H1 (cell line): ENCODE results near the gene RNF144A. TPM values are rescaled to one million over a fixed set of nuclear protein-coding genes. Genes with fewer than 3 reads are reported as not detected.

Experiments
- CTCF ChIA-PET: fragments of 300-600 bp; sonication (Branson Sonifier 250); formaldehyde crosslinking; loops from one replicate; lab custom pipeline; 2021; ENCODE audit not compliant: partially characterized antibody; lab: Charles Lee
- POLR2A ChIA-PET: fragments of 300-600 bp; sonication (Branson Sonifier 250); formaldehyde crosslinking; loops from one replicate; lab custom pipeline; 2021; ENCODE audit warnings: inconsistent platforms; ENCODE audit not compliant: partially characterized antibody; lab: Charles Lee
- DNase-seq, 2 experiments: peaks; one replicate each; pipeline versions ENCODE4 v3.0.0 to v3.0.0-alpha.2; 2010 to 2022; ENCODE audit warnings: low spot score in 2 of 2, low read depth in 1 of 2, mixed read lengths in 1 of 2
- FAIRE-seq: peaks from 2 replicates; lab custom pipeline; 2011; peaks lifted over from hg19 to GRCh38; lab: Jason Lieb, UNC
- H2AFZ ChIP-seq: 2 replicates; pipeline ENCODE4 v1.8.1; 2012; ENCODE audit warnings: low read length, inconsistent platforms
- H2AK5ac ChIP-seq: 2 replicates; pipeline ENCODE4 v1.6.1; 2013; ENCODE audit warnings: low read depth, low read length
- H2BK120ac ChIP-seq: replicated peaks from 2 replicates; pipeline ENCODE3; 2013; ENCODE audit warnings: low read depth, low read length, inconsistent platforms
- H2BK12ac ChIP-seq: 2 replicates; pipeline ENCODE4 v1.6.1; 2013; ENCODE audit warnings: low read depth, low read length
- H2BK15ac ChIP-seq: 2 replicates; pipeline ENCODE4 v1.6.1; 2013; ENCODE audit warnings: low read length
- H2BK20ac ChIP-seq: 2 replicates; pipeline ENCODE4 v1.6.1; 2013; ENCODE audit warnings: low read length
- H2BK5ac ChIP-seq: 2 replicates; pipeline ENCODE4 v1.6.1; 2013; ENCODE audit warnings: low read depth, low read length
- H3K14ac ChIP-seq: 2 replicates; pipeline ENCODE4 v1.6.1; 2013; ENCODE audit warnings: inconsistent platforms; ENCODE audit not compliant: insufficient read length
- H3K18ac ChIP-seq: 2 replicates; pipeline ENCODE4 v1.6.1; 2013; ENCODE audit warnings: low read length; ENCODE audit errors: extremely low read depth
- H3K23ac ChIP-seq: 2 replicates; pipeline ENCODE4 v1.6.1; 2013; ENCODE audit warnings: inconsistent platforms; ENCODE audit not compliant: insufficient read length
- H3K23me2 ChIP-seq: 2 replicates; pipeline ENCODE4 v1.6.1; 2013; ENCODE audit warnings: low read depth, low read length
- H3K27ac ChIP-seq: 2 replicates; pipeline ENCODE4 v1.6.1; 2011; ENCODE audit warnings: low read depth, low read length, inconsistent platforms
- H3K27me3 ChIP-seq, 4 experiments: replicated peaks in 1 of 4; 1 replicate in 1 of 4; 2 replicates in 3 of 4; pipeline versions ENCODE4 v1.6.1 to v1.8.1; 2011 to 2013; ENCODE audit warnings: low read length in 3 of 4, mild to moderate bottlenecking in 3 of 4, inconsistent platforms in 2 of 4, mixed read lengths in 2 of 4, moderate library complexity in 1 of 4; ENCODE audit not compliant: control insufficient read depth in 3 of 4, insufficient read depth in 3 of 4; ENCODE audit errors: extremely low read depth in 1 of 4
- H3K36me3 ChIP-seq, 4 experiments: 2 replicates each; pipeline versions ENCODE4 v1.6.1 to v1.8.1; 2011 to 2013; ENCODE audit warnings: mild to moderate bottlenecking in 4 of 4, low read length in 3 of 4, moderate library complexity in 2 of 4, control low read depth in 1 of 4, inconsistent platforms in 1 of 4; ENCODE audit not compliant: insufficient read depth in 4 of 4, control insufficient read depth in 2 of 4
- H3K4ac ChIP-seq: replicated peaks from 2 replicates; pipeline ENCODE3; 2013; ENCODE audit warnings: low read length, low read depth, mixed read lengths, inconsistent platforms; ENCODE audit not compliant: insufficient read length
- H3K4me1 ChIP-seq, 4 experiments: replicated peaks in 1 of 4; 1 replicate in 1 of 4; 2 replicates in 3 of 4; pipeline versions ENCODE4 v1.6.1 to v1.8.1; 2011 to 2013; ENCODE audit warnings: low read length in 3 of 4, inconsistent platforms in 2 of 4, mixed read lengths in 1 of 4; ENCODE audit not compliant: insufficient read depth in 4 of 4, control insufficient read depth in 3 of 4
- H3K4me2 ChIP-seq, 2 experiments: 2 replicates each; pipeline versions ENCODE4 v1.6.1 to v1.8.1; 2011 to 2013; ENCODE audit warnings: low read depth in 2 of 2, low read length in 2 of 2, control low read depth in 1 of 2, inconsistent platforms in 1 of 2, mild to moderate bottlenecking in 1 of 2; ENCODE audit not compliant: insufficient read depth in 1 of 2
- H3K4me3 ChIP-seq, 4 experiments: fragments of 200-600, 300-600 bp in 1 of 4; sonication (generic), shearing (Covaris generic), sonication (Bioruptor Twin) in 1 of 4; 2 replicates each; pipeline versions ENCODE4 v1.5.1 to v1.8.1; 2011 to 2016; ENCODE audit warnings: low read length in 4 of 4, low read depth in 3 of 4, control low read depth in 2 of 4, inconsistent platforms in 2 of 4, mild to moderate bottlenecking in 2 of 4, mixed read lengths in 1 of 4, moderate library complexity in 1 of 4; ENCODE audit not compliant: insufficient read depth in 2 of 4; ENCODE audit errors: extremely low read depth in 1 of 4
- H3K56ac ChIP-seq: replicated peaks from 2 replicates; pipeline ENCODE3; 2013; ENCODE audit warnings: low read depth, mild to moderate bottlenecking, mixed read lengths, low read length, inconsistent platforms; ENCODE audit not compliant: insufficient read length
- H3K79me1 ChIP-seq: 2 replicates; pipeline ENCODE4 v1.6.1; 2013; ENCODE audit warnings: low read depth, low read length, control low read depth
- H3K79me2 ChIP-seq, 2 experiments: 2 replicates each; pipeline versions ENCODE4 v1.6.1 to v1.8.1; 2012 to 2013; ENCODE audit warnings: low read length in 2 of 2, mild to moderate bottlenecking in 2 of 2, inconsistent platforms in 1 of 2; ENCODE audit not compliant: insufficient read depth in 2 of 2, control insufficient read depth in 1 of 2
- H3K9ac ChIP-seq, 4 experiments: replicated peaks in 1 of 4; 1 replicate in 1 of 4; 2 replicates in 3 of 4; pipeline versions ENCODE4 v1.6.1 to v1.8.1; 2011 to 2013; ENCODE audit warnings: low read depth in 3 of 4, low read length in 3 of 4, control low read depth in 2 of 4, mild to moderate bottlenecking in 2 of 4, moderate library complexity in 2 of 4, inconsistent platforms in 1 of 4; ENCODE audit errors: extremely low read depth in 1 of 4
- H3K9me3 ChIP-seq, 2 experiments: 2 replicates each; pipeline versions ENCODE4 v1.6.1 to v1.8.1; 2012 to 2013; ENCODE audit warnings: mild to moderate bottlenecking in 2 of 2, moderate library complexity in 2 of 2, control low read depth in 1 of 2, inconsistent platforms in 1 of 2, low read depth in 1 of 2, low read length in 1 of 2, mixed read lengths in 1 of 2; ENCODE audit not compliant: insufficient read depth in 2 of 2
- H4K20me1 ChIP-seq, 2 experiments: replicated peaks in 1 of 2; 2 replicates each; pipeline versions ENCODE3 to v1.8.1; 2011 to 2013; ENCODE audit warnings: inconsistent platforms in 2 of 2, low read length in 2 of 2, mild to moderate bottlenecking in 1 of 2; ENCODE audit not compliant: insufficient read depth in 2 of 2, control insufficient read depth in 1 of 2
- H4K5ac ChIP-seq: 2 replicates; pipeline ENCODE4 v1.6.1; 2013; ENCODE audit warnings: low read length, low read depth, mixed read lengths, inconsistent platforms; ENCODE audit not compliant: insufficient read length
- H4K8ac ChIP-seq: 2 replicates; pipeline ENCODE4 v1.8.0; 2013; ENCODE audit warnings: mild to moderate bottlenecking, moderate library complexity, low read length, inconsistent platforms; ENCODE audit not compliant: insufficient read depth; ENCODE audit errors: extremely low read depth
- H4K91ac ChIP-seq: replicated peaks from 2 replicates; pipeline ENCODE3; 2013; ENCODE audit warnings: low read length, mixed read lengths, inconsistent platforms; ENCODE audit not compliant: insufficient read length
- CEBPB ChIP-seq: IDR thresholded peaks from 2 replicates; pipeline ENCODE4 v1.6.1; 2012; ENCODE audit warnings: low read depth, low read length
- CREB1 ChIP-seq: IDR thresholded peaks from 2 replicates; pipeline ENCODE4 v1.6.1; 2012; ENCODE audit warnings: inconsistent platforms
- EZH2 ChIP-seq: fragments of 200-600 bp; sonication (generic); IDR thresholded peaks from 2 replicates; pipeline ENCODE4 v1.7.1; 2012; ENCODE audit warnings: low read depth, mild to moderate bottlenecking, moderate library complexity, low read length, inconsistent platforms; ENCODE audit not compliant: severe bottlenecking
- FOSL1 ChIP-seq: IDR thresholded peaks from 2 replicates; pipeline ENCODE4 v1.6.1; 2011; ENCODE audit warnings: mild to moderate bottlenecking, low read depth, low read length, moderate library complexity; ENCODE audit not compliant: insufficient read depth
- GTF2F1 ChIP-seq: IDR thresholded peaks from 2 replicates; pipeline ENCODE4 v1.6.1; 2012; ENCODE audit warnings: low read depth, low read length, improper control_type of control experiment, borderline replicate concordance
- MAFK ChIP-seq: IDR thresholded peaks from 2 replicates; pipeline ENCODE4 v1.6.1; 2012; ENCODE audit warnings: low read depth, mild to moderate bottlenecking, improper control_type of control experiment, low read length
- POU5F1 ChIP-seq: IDR thresholded peaks from 2 replicates; pipeline ENCODE4 v1.6.1; 2011; ENCODE audit warnings: low read depth, mild to moderate bottlenecking, low read length, moderate library complexity
- SRF ChIP-seq: IDR thresholded peaks from 2 replicates; pipeline ENCODE4 v1.6.1; 2011; ENCODE audit warnings: mild to moderate bottlenecking, low read depth, low read length, moderate library complexity
- WGBS, 2 experiments: shearing (Covaris generic) in 1 of 2; methylation state at CpG; one replicate each; pipeline versions ENCODE4 v1.1.6 to v1.1.7; 2013 to 2015; ENCODE audit warnings: low lambda C conversion rate in 2 of 2, mixed read lengths in 2 of 2, inconsistent platforms in 1 of 2, low coverage in 1 of 2, missing lambda C conversion rate in 1 of 2; ENCODE audit not compliant: insufficient replicate concordance in 2 of 2, insufficient coverage in 1 of 2, insufficient read length in 1 of 2; ENCODE audit errors: extremely low coverage in 1 of 2, missing lambda C conversion rate in 1 of 2; 5-methylcytosine and 5-hydroxymethylcytosine counted together
- polyA plus RNA-seq, 7 experiments: library from polyadenylated mRNA; depleted of rRNA in 3 of 7; stranded (reverse) in 5 of 7; unstranded in 2 of 7; fragments of >200 nt in 5 of 7; fragments of 200-250 nt in 2 of 7; gene quantifications; 1 replicate in 5 of 7; 2 replicates in 1 of 7; 4 replicates in 1 of 7; pipeline versions ENCODE4 v1.2.1 to v1.2.3, GENCODE V29; 2011 to 2013; ENCODE audit warnings: missing spikeins in 2 of 7, mixed read lengths in 2 of 7
- total RNA-seq: library from RNA; stranded (reverse); fragmentation: NEBNext Ultra II Directional; extraction: Animal tissue kit (Norgen Biotek cat#: 25700); gene quantifications from 2 replicates; pipeline ENCODE4 v1.2.1, GENCODE V29; 2021
- TF ChIP-seq, protein P1 (sequence below): IDR thresholded peaks from 2 replicates; pipeline ENCODE4 v1.6.1; 2012; ENCODE audit warnings: inconsistent platforms

RNF144A gene
- total and polyA plus RNA-seq, 2 of the 8 experiments (the other 6 are each of a cell fraction or from before 2014, with no cell fraction given), result 14.0 to 15.0 TPM

DNA sequence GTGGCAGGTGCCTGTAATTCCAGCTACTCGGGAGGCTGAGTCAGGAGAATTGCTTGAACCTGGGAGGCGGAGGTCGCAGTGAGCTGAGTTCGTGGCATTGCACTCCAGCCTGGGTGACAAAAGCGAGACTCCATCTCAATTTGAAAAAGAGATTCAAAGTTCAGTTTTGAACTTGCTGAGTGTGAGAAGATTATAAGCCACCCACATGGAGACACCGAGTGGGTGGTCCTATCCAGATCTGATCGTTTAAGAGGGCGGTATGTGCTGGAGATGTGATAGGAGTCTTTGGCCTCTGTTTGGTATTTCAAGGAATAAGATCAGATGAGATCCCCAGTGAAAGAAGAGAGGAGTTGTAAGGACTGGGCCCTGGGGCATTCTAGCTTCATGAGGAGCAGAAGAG, 25.6 kb downstream of the RNF144A start:
- Histone ChIP-seq H2BK15ac (no peak overlapping the region), H2BK120ac (no peak overlapping the region), H2BK12ac (no peak overlapping the region), H3K4me2 (no peak overlapping the region), H3K23ac (no peak overlapping the region), H3K4me3 (no peak overlapping the region), H3K27ac (no peak overlapping the region), H3K9ac (no peak overlapping the region), H4K8ac (no peak overlapping the region), H3K27me3 (no peaks in the 10 kb centered on the region), H3K18ac (no peak overlapping the region), H3K4me1 (peaks cover 0 to 3% (median under 1%) of the 10 kb centered on the region in 4 experiments; a peak in 4 of 7 replicates), H2AK5ac (no peak overlapping the region), H3K36me3 (no peaks in the 10 kb centered on the region; a peak in 1 of 8 replicates), H3K79me2 (peaks cover 0 to 8% of the 10 kb centered on the region in 2 experiments; a peak in 2 of 4 replicates), H4K91ac (no peak overlapping the region), H2BK5ac (no peak overlapping the region), H3K9me3 (no peaks in the 10 kb centered on the region), H4K20me1 (peaks cover 3 to 5% of the 10 kb centered on the region in 2 experiments), H3K56ac (no peak overlapping the region), H2BK20ac (no peak overlapping the region), H3K4ac (no peak overlapping the region), H3K79me1 (0 out of 2 replicates have a peak, but pooled peaks cover 2% of the 10 kb centered on the region), H3K23me2 (no peaks in the 10 kb centered on the region), H4K5ac (no peak overlapping the region), H3K14ac (no peak overlapping the region), H2AFZ (no peak overlapping the region)
- POLR2A ChIA-PET, result no interaction called here
- CTCF ChIA-PET, result interaction anchor here (1.3 kb wide), 2 partner anchors 24 to 26 kb away, joined by 5 to 8 read pairs; partner anchors contain the start of gene RNF144A
- WGBS, 2 experiments, result 93% methylated on average over 8 of the region's 8 CpGs; no CpG with 5 or more reads in 1 of the 2 experiments
- FAIRE-seq (no peak), DNase-seq (no peak)
- TF ChIP-seq GTF2F1 (no peak), SRF (no peak), MAFK (no peak), CREB1 (no peak), EZH2 (no peak), POU5F1 (no peak), FOSL1 (no peak), CEBPB (no peak)
- TF ChIP-seq, protein P1, sequence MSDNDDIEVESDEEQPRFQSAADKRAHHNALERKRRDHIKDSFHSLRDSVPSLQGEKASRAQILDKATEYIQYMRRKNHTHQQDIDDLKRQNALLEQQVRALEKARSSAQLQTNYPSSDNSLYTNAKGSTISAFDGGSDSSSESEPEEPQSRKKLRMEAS, result no peak
